ENCODE measurements around the gene SRL.

The SRL gene

DNA sequence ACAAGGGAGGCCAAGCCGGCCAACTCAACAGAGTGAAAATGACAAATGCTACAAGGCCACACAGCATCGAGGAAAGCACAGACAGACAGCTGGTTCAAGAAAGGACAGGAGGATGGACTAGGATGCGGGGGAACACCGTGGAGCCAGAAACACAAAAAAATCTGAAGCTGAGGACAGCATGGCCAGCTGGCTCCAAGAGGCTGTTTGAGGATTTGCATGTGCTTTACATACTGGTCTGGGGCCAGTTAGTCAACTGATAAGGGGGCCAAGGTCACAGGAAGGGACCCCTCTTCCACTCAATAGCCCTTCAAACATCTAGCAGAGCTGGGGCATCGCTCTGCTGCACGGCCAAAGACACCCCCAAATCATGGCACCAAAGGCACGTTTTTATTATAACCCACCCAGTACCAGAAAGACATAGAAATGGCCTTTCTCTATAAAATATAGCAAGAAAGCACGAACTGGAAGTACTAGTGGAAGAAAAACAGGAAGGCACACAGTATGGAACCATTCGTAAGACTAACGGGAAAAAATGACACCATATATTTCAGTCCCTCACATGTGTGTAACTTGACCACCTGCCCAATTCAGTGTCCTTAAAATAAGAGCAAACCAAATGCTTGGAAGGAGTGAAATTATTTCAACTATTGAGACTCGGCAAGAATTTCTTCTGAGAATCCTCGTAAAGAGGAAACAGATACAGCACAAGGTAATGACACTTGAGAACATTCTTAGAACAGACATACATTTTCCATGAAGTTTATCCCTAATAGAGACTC, 7.8 kb upstream of the SRL start:
- TF ChIP-seq EZH2 (IDR thresholded peaks at IDR 0.05) (no peak), FOXP2 (optimal IDR thresholded peaks at IDR 0.05; ENCODE audit: control extremely low read depth, extremely low read length, insufficient read depth) (no peak), POLR2AphosphoS5 (IDR thresholded peaks at IDR 0.05; ENCODE audit: borderline replicate concordance, low read depth, low read length) (no peak)
- H3K9me3 ChIP-seq (ENCODE audit: low read depth, low read length): no peaks in the 10 kb centered on the region
- H3K36me3 ChIP-seq (ENCODE audit: insufficient read depth, low read length): no peaks in the 10 kb centered on the region
- no peak for DNase-seq (ENCODE audit: low read depth, low spot score)
- no peak overlapping the region for H3K4me3 ChIP-seq
- H3K9ac ChIP-seq (ENCODE audit: insufficient read length): no peak overlapping the region
- H3K27ac ChIP-seq: no peak overlapping the region

GRCh38 chr16:4247460-4247784, 5.5 kb upstream of the SRL start:
- H3K4me3 ChIP-seq: no peak overlapping the region
- no peak for DNase-seq (ENCODE audit: low read depth, low spot score)
- H3K27ac ChIP-seq: no peak overlapping the region
- H3K9ac ChIP-seq (ENCODE audit: insufficient read length): no peak overlapping the region
- H3K36me3 ChIP-seq (ENCODE audit: insufficient read depth, low read length): no peaks in the 10 kb centered on the region
- TF ChIP-seq POLR2AphosphoS5 (IDR thresholded peaks at IDR 0.05; ENCODE audit: borderline replicate concordance, low read depth, low read length): no peak
- no peak for TF ChIP-seq FOXP2 (optimal IDR thresholded peaks at IDR 0.05; ENCODE audit: control extremely low read depth, extremely low read length, insufficient read depth)
- TF ChIP-seq EZH2 (IDR thresholded peaks at IDR 0.05): no peak
- no peaks in the 10 kb centered on the region for H3K9me3 ChIP-seq (ENCODE audit: low read depth, low read length)

DNA sequence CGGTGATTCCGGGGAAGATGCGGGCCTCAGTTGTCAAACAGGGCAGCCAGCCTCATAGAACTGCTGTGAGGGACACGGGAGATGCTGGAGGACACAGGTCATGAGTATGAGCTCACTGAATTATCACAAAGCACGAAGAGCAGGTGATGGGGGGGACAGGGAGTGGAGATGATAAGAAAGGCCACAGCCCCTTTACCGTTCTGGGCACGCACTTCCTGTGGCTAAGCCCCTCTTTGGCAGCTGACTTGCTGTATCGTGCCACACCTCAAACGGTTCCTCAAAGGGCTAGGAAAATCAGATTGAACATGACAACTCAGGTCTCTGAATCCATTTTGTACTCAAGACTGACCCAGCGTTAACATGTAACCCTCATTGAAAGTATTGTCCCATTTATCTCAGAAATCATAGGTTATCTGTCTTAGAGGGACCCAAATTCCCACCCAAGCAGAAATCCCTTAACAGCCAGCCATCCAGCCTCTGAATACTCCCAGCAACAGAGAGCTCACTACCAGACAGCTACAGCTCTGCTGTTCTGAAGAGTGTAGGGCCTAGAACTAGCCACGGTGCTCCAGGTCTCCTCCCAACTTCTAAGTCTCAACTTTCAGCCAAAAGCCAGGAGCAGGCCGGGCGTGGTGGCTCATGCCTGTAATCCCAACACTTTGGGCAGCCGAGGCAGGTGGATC, 5.0 kb upstream of the SRL start:
- DNase-seq (ENCODE audit: low read depth, low spot score): no peak
- TF ChIP-seq POLR2AphosphoS5 (IDR thresholded peaks at IDR 0.05; ENCODE audit: borderline replicate concordance, low read depth, low read length) (no peak), FOXP2 (optimal IDR thresholded peaks at IDR 0.05; ENCODE audit: control extremely low read depth, extremely low read length, insufficient read depth) (no peak), EZH2 (IDR thresholded peaks at IDR 0.05) (no peak)
- H3K4me3 ChIP-seq: no peak overlapping the region
- H3K9me3 ChIP-seq (ENCODE audit: low read depth, low read length): no peaks in the 10 kb centered on the region
- H3K9ac ChIP-seq (ENCODE audit: insufficient read length): no peak overlapping the region
- H3K36me3 ChIP-seq (ENCODE audit: insufficient read depth, low read length): no peaks in the 10 kb centered on the region
- no peak overlapping the region for H3K27ac ChIP-seq

DNA sequence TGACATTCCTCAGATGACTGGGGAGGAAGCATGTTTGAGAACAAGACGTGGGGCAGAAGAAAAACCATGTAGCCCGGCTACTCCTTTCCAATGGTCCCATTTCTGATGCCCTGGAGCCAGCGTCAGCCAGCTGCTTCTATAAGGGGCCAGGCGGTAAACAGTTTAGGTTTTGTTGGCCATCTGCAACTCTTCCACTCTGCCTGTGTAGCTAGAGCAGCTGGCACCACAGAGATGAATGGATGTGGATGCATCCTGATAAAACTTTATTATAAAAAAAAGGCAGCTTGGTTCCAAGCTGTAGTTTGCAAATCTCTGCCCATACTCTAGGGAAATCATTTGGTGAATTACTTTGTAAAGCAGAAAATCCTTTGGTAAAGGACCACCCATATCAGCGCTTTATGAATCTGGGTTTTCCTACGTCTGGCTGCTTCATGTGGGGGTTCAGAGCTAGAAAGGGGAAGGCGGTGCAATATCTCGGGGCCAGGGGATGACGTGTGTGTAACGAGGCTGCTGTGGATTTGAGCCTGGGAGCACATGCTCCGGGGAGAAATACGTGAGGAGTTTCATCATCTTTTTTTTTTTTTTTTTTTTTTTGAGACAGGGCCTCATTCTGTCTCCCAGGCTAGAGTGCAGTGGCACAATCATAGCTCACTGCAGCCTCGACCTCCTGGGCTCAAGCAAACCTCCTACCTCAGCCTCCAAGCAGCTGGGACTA, 3.4 kb upstream of the SRL start:
- H3K27ac ChIP-seq: peak overlapping the region; percentile 69; the same call in 1 of the 2 replicates
- no peak for DNase-seq (ENCODE audit: low read depth, low spot score)
- no peaks in the 10 kb centered on the region for H3K36me3 ChIP-seq (ENCODE audit: insufficient read depth, low read length)
- no peak overlapping the region for H3K4me3 ChIP-seq
- H3K9ac ChIP-seq (ENCODE audit: insufficient read length): peak overlapping the region; percentile 48
- no peaks in the 10 kb centered on the region for H3K9me3 ChIP-seq (ENCODE audit: low read depth, low read length)
- no peak for TF ChIP-seq POLR2AphosphoS5 (IDR thresholded peaks at IDR 0.05; ENCODE audit: borderline replicate concordance, low read depth, low read length)
- TF ChIP-seq EZH2 (IDR thresholded peaks at IDR 0.05): no peak
- no peak for TF ChIP-seq FOXP2 (optimal IDR thresholded peaks at IDR 0.05; ENCODE audit: control extremely low read depth, extremely low read length, insufficient read depth)

- Histone ChIP-seq H3K9ac (ENCODE audit: insufficient read length) (no peak overlapping the region), H3K9me3 (ENCODE audit: low read depth, low read length) (no peaks in the 10 kb centered on the region), H3K36me3 (ENCODE audit: insufficient read depth, low read length) (no peaks in the 10 kb centered on the region), H3K4me3 (no peak overlapping the region), H3K27ac (no peak overlapping the region; the same call in 1 of the 2 replicates)
- no peak for TF ChIP-seq POLR2AphosphoS5 (IDR thresholded peaks at IDR 0.05; ENCODE audit: borderline replicate concordance, low read depth, low read length)
- TF ChIP-seq FOXP2 (optimal IDR thresholded peaks at IDR 0.05; ENCODE audit: control extremely low read depth, extremely low read length, insufficient read depth): no peak
- no peak for TF ChIP-seq EZH2 (IDR thresholded peaks at IDR 0.05)
- no peak for DNase-seq (ENCODE audit: low read depth, low spot score)
Observed at GRCh38 chr16:4244254-4245076, 2.6 kb upstream of the SRL start.

GRCh38 chr16:4241258-4241927, 487 bp downstream of the SRL start:
- TF ChIP-seq POLR2AphosphoS5 (IDR thresholded peaks at IDR 0.05; ENCODE audit: borderline replicate concordance, low read depth, low read length) (no peak), EZH2 (IDR thresholded peaks at IDR 0.05) (no peak), FOXP2 (optimal IDR thresholded peaks at IDR 0.05; ENCODE audit: control extremely low read depth, extremely low read length, insufficient read depth) (no peak)
- no peak for DNase-seq (ENCODE audit: low read depth, low spot score)
- H3K27ac ChIP-seq: no peak overlapping the region
- no peak overlapping the region for H3K4me3 ChIP-seq
- H3K9me3 ChIP-seq (ENCODE audit: low read depth, low read length): no peaks in the 10 kb centered on the region
- H3K9ac ChIP-seq (ENCODE audit: insufficient read length): no peak overlapping the region
- no peaks in the 10 kb centered on the region for H3K36me3 ChIP-seq (ENCODE audit: insufficient read depth, low read length)

DNA sequence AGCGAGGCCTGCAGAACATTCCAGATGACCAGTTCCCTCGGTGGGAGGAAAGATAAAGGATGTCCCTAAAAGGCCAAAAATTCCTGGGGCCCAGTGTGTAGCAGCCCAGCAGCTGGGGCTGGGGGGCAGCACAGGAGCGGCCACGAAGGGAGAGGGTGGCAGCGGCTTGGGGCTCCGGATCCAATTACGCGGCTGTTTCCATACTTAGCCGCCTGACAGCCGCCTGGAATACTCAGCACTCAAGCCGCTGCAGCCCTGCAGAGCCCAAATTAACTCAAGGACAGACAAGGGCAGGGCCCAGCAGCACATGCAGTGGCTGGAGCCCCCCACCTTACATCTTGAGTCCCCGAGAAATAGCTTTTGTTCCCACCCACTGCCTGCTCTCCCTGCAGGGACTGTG, 1.3 kb downstream of the SRL start:
- Histone ChIP-seq H3K9ac (ENCODE audit: insufficient read length) (no peak overlapping the region), H3K36me3 (ENCODE audit: insufficient read depth, low read length) (no peaks in the 10 kb centered on the region), H3K9me3 (ENCODE audit: low read depth, low read length) (no peaks in the 10 kb centered on the region), H3K4me3 (no peak overlapping the region), H3K27ac (no peak overlapping the region)
- no peak for TF ChIP-seq FOXP2 (optimal IDR thresholded peaks at IDR 0.05; ENCODE audit: control extremely low read depth, extremely low read length, insufficient read depth)
- no peak for DNase-seq (ENCODE audit: low read depth, low spot score)
